ENCODE results near the gene CLEC16A. TPM values are rescaled to one million over a fixed set of nuclear protein-coding genes. Genes with fewer than 3 reads are reported as not detected.

The CLEC16A gene
- total and polyA plus RNA-seq, 9 of the 15 experiments (the other 6 are each of a cell fraction or from before 2014, with no cell fraction given) = 1.00 to 22.3 (median 10.0) TPM

GRCh38 chr16:11180489-11180888 lies 236.1 kb downstream of the CLEC16A start (continued):
- TF ChIP-seq ZNF655 (CRISPR knock-in tag; IDR thresholded peaks at IDR 0.05) (no peak), ETV1 (tag; conservative IDR thresholded peaks at IDR 0.05; ENCODE audit: low read depth) (no peak)

GRCh38 chr16:11181242-11181898 lies 237.0 kb downstream of the CLEC16A start:
- Histone ChIP-seq H3K27me3 (ENCODE audit: control insufficient read depth in 2 of 2, insufficient read depth in 2 of 2, low read length in 2 of 2) (no peaks in the 10 kb centered on the region), H3K4me1 (replicated peaks in 1 of 2; ENCODE audit: control insufficient read depth in 2 of 2, insufficient read depth in 2 of 2, low read length in 2 of 2) (peaks cover 0 to 36% of the 10 kb centered on the region in 2 experiments; a peak in 2 of 5 replicates), H2AFZ (ENCODE audit: low read depth, low read length) (no peak overlapping the region), H3K4me2 (ENCODE audit: insufficient read depth, low read length) (no peak overlapping the region), H3K9me3 (replicated peaks; ENCODE audit: control insufficient read depth, insufficient read depth, low read depth, low read length) (no peaks in the 10 kb centered on the region), H3K4me3 (no peak overlapping the region), H3K36me3 (ENCODE audit: control insufficient read depth, insufficient read depth, low read length) (peaks cover 3% of the 10 kb centered on the region; the same call in 1 of the 3 replicates), H3K79me2 (ENCODE audit: control insufficient read depth, insufficient read depth, low read length) (no peaks in the 10 kb centered on the region), H3K9me1 (ENCODE audit: control insufficient read depth, insufficient read depth, low read length) (no peaks in the 10 kb centered on the region), H3K9ac (ENCODE audit: insufficient read depth in 1 of 2, low read depth in 2 of 2, low read length in 2 of 2) (peak overlapping the region in 1 of 2 experiments; percentile 54; a peak in 1 of 4 replicates), H3K27ac (ENCODE audit: extremely low read depth, low read depth, low read length) (no peak overlapping the region), H4K20me1 (replicated peaks; ENCODE audit: control insufficient read depth, insufficient read depth, low read length) (no peaks in the 10 kb centered on the region)
- ATAC-seq (no peak; the same call in 2 of the 3 replicates), DNase-seq (ENCODE audit: extremely low read depth in 1 of 4, low spot score in 3 of 4) (no peak), FAIRE-seq (no peak)
- 76% methylated on average over 18 of the region's 20 CpGs for WGBS (ENCODE audit: insufficient coverage, low coverage, missing lambda C conversion rate)
- TF ChIP-seq MXD1 (CRISPR knock-in tag; IDR thresholded peaks at IDR 0.05; ENCODE audit: borderline replicate concordance, poor library complexity, severe bottlenecking) = no peak
- peak; percentile 23; the same call in 1 of the 2 replicates for TF ChIP-seq POLR2G (IDR thresholded peaks at IDR 0.05; ENCODE audit: low read depth, low read length)
- in situ Hi-C loops (cut with MboI) = no loop called here
- no TSS peak for BruUV-seq (replicated peaks)
- POLR2A ChIA-PET = no interaction called here
- CTCF ChIA-PET (ENCODE audit: low intra/inter-chr PET ratio) = no interaction called here
- intact Hi-C loops (cut with micrococcal nuclease) = no loop called here

All from K562 (cell line).